HG03439 (cell line): ENCODE measurements around the gene L3MBTL4.

ENCODE experiments used
- ATAC-seq: cut with Tn5 transposase; IDR thresholded peaks from one replicate; pipeline ENCODE4 v1.9.1; 2021; ENCODE audit warnings: mild to moderate bottlenecking, moderate library complexity; ENCODE audit not compliant: unreplicated experiment

L3MBTL4 gene

DNA sequence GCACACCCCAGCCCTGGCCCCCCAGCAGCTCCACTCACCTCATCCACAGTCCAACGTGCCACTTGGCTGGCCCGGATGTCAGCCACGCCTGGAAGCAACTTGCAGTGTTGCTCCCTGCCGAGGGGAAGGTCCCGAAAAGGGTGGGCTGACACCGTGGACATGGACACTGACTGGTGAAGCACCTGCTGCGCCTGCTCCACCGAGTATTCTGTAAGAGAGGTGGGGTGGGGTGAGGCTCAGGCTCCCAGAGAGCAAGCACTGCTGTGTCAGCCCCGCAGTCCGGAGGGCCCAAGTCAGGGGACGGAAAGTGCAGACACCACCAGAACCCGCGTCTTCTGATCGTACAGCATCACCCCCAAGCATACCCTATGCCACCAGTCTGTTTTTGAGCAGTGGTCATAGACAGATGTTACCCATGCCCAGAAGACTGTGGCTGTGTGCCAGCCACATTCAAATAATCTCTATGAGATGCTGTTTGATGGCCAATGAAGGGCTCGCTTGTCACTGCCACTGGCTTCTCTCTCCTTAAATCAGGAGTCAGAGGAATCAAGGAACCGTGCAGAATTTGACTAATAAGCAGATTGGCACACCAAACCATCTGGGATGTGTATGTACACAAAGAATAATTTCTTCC is 445.2 kb downstream of the L3MBTL4 start:
- no peak for ATAC-seq

DNA sequence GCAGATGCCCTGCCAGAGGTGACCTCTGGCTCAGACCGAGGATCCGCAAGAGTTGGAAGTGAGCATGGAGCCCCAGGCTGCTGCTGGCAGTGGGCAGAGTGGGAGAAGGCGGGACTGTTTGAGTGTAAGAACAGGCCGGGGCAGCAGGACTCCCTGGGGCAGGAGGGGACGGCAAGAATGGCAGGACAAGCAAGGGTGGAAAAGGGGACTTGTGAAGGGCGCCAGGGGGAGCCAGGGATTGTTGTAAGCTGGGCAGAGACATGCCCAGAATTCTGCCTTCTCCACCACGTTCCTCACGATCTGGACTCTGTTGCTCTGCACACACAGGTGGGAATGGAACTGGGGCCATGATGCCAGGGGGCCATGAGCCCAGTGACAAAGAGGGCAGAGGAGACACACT is 447.0 kb downstream of the L3MBTL4 start:
- no peak for ATAC-seq

DNA sequence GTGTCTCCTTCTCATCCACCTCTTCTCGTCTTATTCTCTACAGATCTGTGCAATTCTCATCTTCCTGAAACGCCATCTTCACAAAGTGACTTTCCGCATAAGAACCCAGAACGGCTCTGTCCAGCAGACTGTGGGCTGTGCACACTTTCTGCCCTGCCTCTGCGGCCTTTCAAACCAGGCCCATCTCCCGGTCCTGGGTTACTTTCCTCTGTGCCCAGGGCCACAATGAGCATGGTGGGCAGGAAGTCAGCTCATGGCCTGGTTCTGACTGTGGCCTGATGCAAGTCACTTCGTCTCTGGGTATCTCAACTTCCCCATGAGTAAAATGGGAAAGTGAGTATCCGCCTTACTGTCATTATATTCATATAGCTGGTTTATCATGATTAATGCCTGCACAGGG is 447.7 kb downstream of the L3MBTL4 start:
- ATAC-seq, result no peak

DNA sequence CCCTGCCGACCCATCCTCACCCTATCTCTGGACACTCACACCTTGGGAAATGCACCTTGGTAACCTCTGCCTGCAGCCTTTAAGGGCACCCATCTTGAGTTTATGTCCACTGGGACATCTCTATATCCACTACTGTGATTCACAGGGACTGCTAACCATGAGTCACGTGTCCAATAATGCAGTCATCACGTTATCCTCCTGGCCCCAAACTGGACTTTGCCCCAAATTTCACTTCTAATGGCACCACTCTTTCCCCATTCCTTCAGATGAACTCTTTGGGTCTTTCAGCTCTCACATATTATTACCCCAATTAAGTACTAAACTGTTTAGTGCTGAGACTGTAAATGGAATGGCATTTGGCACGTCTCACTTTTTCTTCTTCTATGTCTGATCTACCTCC is 448.2 kb downstream of the L3MBTL4 start:
- ATAC-seq, result no peak

DNA sequence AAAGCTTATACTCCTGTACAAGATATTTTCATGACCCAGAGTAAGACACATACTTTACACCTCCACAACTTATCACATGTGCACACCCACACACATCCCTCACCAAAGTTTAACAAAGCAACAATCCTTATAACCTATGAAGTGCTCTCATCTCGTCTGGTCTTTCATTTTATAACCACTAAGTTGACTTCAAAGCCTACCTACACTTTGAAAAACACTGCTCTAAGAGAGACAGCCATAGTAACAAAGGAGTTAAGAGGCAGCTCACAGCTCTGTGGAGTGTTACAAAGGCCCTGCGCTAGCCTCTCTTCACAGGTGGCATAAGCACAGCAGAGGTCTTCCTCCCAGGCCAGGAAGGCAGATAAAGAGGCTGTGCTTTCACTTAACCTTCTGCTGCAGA is 449.7 kb downstream of the L3MBTL4 start:
- ATAC-seq, result no peak

DNA sequence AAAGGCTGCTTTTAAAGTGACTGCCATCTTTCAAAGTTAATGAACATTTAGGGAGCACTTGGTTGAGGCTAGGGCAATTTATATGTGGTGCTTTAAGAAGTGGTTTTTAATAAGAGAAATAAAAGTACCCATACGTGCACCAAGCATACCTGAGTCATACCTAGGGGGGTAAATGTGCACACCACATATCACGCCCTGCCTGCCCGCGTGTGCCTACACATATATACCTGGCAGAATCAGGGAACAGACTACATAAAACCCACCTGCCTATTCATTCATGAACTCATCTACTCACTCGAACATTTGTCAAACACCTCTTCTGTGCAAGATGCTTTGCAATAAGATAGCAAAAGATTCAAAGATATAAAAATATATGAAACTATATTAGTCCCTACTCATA is 450.1 kb downstream of the L3MBTL4 start:
- ATAC-seq, result no peak

DNA sequence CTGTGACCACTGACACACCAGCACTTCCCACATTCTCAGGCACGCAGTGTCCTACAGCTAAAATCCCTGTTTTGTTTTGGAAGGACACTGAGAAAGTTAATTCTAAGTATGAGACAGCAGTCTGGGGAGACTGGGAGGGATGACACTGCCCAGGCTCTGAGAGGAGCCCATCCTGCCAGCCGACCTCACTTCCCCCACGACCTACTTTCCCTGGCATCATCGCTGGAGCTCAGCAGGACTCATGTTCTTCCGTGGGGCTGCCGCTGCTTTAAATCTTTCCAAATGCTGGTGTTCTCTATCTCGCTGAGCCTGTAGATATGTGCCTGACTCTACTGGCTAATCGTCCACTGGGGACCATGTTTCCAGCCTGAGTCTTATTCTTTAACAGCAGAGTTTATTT is 450.6 kb downstream of the L3MBTL4 start:
- no peak for ATAC-seq

DNA sequence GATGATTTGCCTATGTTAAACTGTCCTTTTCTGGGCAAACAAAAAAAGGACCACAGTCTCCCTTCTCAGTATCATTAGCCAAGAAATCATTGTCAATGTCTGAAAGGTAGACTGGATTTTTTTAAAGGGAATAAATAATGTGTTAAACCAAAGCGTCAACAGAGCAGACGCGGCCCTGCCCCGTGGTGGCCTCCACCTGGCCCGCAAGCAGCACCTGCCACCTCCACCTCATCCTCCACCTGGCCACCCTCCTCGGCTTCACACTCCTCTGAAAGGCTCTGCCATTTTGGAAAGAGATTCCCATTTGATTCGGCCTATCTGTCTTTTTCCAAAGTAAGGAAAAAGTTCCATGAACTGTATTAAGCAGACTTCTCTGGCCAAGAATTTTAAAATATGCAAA is 451.4 kb downstream of the L3MBTL4 start:
- no peak for ATAC-seq

DNA sequence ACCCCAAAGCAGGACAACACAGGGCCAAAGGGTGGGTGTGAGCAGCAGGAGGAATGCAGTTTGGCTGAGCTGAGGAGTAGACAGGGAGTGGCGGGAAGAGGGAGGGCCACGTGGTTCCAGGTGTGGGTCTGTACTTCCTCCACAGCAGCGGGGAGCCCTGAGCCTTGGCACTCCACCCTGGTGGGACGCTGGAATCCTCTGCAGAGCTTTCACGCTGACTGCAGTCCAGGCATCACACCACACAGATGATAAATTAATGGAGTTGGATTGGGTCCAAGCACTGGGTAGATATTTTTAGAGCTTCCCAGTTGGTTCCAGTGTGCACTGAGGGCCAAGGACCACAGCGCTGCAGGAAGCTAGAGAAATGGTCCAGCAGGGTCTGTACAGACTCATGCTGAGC is 452.3 kb downstream of the L3MBTL4 start:
- no peak for ATAC-seq

DNA sequence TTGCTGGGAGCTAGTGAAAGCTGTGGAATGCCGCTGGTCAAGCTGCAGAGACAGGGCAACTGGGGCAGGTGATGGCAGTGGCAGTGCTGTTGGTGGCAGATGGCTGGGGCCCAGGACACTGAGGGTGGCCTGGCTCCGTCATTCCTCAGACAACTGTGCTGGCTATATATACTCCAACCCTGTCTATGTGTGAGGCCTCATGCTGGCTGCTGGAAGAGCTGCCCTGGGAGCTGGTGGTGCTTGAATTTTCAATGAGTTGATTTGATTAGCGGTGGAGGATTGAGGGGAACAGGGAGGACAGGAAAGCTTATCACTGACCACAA is 452.9 kb downstream of the L3MBTL4 start:
- no peak for ATAC-seq

DNA sequence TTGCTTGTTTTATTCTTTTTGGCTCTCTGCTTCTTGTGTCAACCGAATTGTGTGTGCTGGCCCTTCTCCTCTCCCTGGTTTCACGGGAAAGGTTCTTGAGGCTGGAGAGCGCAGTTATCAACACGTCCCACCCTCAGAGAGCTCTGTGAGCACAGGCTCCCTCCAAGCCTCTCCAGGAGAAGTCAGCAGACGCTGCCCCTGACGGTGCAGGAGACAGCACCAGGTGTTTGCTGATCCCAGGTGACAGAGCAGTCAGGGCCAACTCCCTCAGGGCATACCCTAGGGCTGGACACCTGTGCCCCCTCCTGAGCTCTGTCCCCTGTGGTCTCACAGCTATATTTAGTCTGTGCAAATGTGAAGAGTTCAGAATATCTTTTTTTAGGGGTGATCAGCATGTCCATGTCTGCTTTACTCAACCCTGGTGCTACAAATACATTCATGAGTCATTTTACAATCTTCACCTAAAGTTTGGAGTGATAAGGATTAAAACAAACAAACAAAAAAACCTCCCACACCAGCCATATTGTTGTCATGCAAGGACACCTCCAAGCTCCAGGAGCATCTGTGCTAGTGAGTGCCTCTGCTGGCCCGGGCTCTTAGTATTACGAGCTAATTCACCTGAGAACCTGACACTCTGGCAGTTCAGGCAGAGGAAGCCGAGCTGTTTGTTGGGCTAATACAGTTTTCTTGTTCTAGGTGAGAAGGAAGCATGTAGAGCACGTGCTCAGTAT is 453.4 kb downstream of the L3MBTL4 start:
- ATAC-seq, result no peak

DNA sequence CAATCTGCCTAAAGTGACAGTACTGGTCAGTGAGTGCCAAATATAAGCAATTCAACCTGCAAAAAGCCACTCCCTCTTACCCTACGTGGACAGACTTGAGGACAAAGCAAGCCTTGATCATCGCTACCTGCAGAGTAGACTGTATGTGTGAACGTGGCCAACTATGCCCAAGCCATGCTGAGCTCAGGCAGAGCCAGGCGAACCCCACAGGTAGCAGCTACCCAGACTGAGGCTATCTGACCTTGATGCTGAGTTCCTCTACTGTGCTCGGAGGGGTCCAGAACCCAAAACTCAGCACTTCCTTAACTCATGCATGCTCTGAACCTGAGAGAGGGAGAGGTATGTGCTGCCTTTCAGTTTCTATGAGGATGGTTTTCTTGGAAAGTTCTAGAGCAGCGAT is 455.9 kb downstream of the L3MBTL4 start:
- ATAC-seq, result no peak

DNA sequence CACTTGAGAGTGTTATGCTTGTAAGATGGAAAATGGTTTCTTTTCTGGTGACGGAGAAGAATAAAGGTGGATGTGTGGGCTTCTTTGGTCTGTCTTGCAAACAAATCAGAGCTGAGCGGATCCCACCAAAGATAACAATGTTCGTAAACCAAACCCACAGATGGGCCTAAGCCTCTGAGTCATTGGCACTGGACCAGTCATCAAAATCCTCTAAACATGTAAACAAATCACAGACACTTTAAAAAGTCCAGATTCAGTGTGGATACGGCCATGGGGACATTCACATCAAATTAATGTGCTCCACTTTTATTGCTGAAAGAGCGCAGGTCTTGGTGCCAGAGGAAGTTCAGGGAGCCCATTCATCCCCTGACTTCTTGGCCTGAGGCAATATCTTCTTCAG is 458.9 kb downstream of the L3MBTL4 start:
- no peak for ATAC-seq

DNA sequence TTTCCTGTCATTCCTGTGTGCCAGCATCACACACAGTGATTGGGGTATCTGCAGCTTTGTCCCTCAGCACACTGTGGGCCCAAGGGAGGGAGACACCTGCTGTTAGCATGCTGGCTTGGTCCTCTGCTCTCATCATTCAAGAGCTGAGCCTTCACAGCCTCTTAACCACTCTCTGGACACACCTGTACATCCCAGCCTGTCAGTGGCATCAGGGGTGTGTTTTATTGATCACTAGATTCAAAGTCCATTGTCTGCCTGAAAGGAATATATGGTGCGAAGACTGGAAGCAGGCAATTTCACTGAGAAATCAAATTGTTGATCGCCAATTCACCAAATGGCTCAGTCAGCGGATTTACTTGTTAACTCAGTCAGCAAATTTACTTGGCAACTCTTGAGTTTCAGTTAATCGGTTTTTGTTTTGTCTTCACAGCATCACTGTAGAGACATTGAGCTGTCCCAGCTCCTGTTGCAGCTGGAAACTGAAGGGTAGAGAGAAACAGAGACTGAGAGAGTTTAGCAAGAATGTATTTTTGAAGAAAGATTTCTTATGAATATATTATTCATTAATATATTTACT is 463.1 kb downstream of the L3MBTL4 start:
- ATAC-seq, result no peak

DNA sequence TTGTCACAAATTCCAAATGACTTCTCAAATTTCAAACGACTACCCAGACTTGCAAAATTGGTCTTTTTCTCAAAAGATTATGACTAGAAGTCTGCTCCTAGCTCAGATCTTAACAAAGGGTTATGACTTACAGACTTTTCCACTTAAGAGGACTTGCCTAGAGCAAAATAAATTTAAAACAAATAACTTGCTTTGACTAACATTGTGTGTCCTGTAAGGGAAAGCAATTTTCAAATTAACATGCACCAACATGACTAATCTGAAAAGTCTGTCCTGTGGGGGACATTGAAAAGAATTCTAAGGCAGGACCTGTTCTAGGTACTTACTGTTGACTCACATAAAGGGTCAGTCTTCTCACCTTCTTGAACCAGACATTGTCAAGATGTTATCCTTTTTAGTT is 465.9 kb downstream of the L3MBTL4 start:
- no peak for ATAC-seq

DNA sequence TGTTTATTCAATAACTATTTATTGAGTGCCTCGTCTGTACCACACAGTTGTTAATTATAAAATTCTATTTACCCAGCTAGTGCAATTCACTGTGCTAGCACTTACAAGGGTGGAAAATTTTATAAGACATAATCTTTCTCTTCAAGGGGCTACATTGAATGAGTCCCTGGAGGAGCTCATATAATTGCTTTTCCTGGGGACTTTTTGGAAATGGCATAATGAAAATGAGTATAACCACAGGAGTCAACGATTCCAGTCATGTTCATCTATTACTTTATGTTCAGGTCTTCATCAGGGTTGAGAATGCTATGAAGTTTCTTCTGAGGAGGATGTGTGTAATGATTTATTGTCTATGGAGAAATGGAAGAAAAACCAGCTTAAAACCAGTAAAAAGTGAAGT is 466.5 kb downstream of the L3MBTL4 start:
- ATAC-seq, result no peak

DNA sequence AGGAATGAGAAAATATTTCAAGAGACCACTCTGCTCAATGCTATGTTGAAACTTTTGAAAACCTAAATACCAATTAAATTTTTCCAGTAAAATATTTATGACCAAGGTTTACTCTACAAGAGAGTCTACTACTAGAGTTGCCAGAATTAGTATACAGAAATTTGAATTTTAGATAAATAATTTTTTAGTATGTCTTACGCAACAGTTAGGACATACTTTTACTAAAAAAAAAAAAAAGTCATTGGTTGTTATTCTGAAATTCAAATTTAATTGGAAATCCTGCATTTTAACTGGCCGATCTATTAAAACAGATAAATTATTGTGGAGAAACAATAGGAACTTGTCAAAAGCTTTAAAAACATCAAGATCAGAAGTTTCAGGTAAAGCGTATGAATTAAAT is 470.3 kb downstream of the L3MBTL4 start:
- no peak for ATAC-seq

DNA sequence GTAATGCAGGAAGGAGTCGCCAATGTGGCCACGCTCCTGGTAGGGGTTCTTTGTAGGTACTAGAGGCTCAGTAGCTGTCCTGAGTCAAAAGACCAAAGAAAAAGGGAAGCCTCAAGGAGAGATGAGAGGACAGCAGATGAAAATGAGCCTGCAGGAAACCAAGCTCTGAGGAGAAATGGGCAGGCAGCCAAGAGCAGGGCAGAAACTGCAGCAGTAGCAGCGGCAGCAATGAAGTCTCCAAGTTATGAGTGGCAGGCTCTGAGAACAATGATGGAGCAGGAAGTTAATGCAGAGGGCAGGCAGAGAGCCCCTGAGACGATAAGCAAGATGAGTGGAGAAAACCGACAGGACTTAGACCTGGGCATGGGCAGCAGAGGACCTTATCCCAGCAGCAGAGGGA is 471.2 kb downstream of the L3MBTL4 start:
- no peak for ATAC-seq

DNA sequence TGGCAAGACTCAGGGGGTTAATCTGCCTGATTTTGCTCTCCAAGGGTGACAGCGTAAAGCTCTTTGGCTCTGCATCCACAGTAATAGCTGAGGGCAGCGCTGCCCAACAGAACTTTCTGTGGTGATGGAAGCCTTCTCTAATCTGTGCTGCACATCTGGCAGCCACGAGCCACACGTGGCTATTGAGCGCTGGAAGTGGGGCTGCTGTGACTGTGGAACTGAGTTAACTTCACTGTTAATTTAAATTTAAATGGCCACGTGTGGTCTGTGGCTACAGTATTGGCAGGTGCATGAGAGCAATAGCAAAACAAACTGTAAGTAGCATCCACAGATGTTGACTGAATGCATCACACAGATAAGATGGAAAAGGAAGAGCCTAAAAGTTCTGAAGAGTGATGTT is 472.1 kb downstream of the L3MBTL4 start:
- no peak for ATAC-seq

DNA sequence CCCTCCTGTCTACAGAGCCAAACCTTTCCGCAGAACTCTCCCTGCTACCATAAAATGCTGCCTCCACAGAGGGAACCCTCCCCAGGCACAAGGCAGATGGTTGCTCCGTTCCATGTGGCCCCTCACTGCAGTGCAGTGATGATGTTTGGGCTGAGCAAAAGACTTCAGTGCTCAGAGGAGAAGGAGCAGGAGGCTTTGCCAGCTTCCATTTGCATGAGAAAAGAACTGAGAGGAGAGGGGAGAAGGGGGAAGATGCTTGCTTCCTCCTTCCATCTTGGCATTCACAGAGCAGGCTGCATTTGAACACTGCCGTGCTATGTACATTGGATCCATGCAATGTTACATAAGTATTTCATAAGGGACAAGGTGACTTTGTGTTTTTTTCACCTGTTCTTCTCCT is 472.8 kb downstream of the L3MBTL4 start:
- no peak for ATAC-seq

DNA sequence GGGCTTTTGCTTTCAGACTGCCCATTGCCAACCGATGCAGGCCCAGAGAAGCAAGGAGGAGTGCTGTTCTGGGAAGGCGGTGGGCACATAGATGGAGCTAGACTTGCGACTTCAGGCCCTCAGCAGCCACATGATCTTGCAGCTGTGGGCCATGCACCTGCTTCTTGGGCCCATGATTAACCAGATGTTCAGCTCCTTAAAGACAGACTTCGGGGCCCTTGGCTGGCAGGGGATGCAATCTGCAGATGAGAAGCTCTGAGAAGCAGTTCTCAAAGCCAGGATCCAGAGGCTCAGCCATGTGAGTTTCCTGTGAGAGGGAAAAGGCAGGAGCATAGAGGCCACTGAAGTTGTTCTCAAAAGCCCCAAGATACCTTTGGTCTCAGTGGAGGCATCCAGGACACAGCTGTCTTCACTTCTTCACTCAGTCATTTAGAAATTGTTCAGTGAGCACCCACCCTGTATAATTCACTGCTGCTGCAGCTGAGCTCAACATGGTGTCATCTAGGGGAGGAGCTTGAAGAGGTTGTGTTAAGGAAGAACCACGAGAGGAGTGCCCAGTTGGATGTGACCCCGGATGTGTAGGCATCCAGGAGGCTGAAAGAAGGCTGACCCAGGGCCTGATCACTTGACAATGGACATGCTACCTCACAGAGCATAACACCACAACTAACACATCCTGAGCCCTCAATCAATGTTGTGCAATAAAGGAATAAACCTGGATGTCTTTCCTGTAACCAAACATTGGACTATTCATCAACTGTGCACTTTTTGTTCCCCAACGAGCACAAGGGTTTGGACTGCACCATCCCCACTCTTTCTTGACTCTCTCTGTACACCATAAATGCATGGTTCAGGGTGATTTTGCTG is 474.7 kb downstream of the L3MBTL4 start:
- no peak for ATAC-seq

DNA sequence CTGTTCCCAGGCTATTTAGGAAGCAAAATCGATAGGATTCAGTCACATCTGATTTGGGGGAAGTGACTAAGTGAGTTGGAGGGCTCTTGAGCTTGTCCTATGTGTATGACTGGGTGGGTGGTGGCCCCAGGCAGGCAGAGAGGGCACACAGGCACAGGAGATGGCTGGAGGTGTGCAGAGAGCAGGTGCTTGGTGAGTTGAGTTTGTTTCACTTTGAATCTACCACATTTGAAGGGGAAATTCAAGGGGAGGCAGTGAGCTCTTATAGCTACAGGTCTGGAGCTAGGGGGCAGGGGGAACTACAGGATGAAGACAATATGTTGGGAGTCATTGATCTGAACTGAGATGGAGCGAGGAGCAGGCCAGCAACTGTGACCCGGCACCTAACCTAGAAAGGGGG is 476.9 kb downstream of the L3MBTL4 start:
- ATAC-seq, result no peak
